Measurements from ENCODE around the gene RNF26. TPM values are rescaled to one million over a fixed set of nuclear protein-coding genes. Genes with fewer than 3 reads are reported as not detected.

RNF26 gene
- total RNA-seq, 3 donors from 2014 or later: 8.8 to 11.2 (median 9.7) TPM

GRCh38 chr11:119365071-119365591, 30.8 kb downstream of the RNF26 start:
- Histone ChIP-seq H3K27ac (peak overlapping the region in 1 of 2 donors; percentile 14), H3K9me3 (no peaks in the 10 kb centered on the region), H3K36me3 (no peaks in the 10 kb centered on the region), H3K4me3 (no peak overlapping the region), H3K27me3 (no peaks in the 10 kb centered on the region), H3K4me1 (peaks cover 0 to 10% of the 10 kb centered on the region in 2 donors)
- intact Hi-C loops (cut with DNase I; ENCODE audit: low total_unique reads): no loop called here
- no peak for DNase-seq (ENCODE audit: low spot score in 2 of 2)
- TF ChIP-seq POLR2AphosphoS5 (IDR thresholded peaks at IDR 0.05): no peak
- no peak for TF ChIP-seq POLR2A (IDR thresholded peaks at IDR 0.05)
- TF ChIP-seq CTCF (IDR thresholded peaks at IDR 0.05): no peak

- no peak for TF ChIP-seq CTCF (IDR thresholded peaks at IDR 0.05)
- TF ChIP-seq POLR2A (IDR thresholded peaks at IDR 0.05): no peak
- TF ChIP-seq POLR2AphosphoS5 (IDR thresholded peaks at IDR 0.05): no peak
- DNase-seq (ENCODE audit: low spot score in 2 of 2): no peak
- intact Hi-C loops (cut with DNase I; ENCODE audit: low total_unique reads): no loop called here
- no peaks in the 10 kb centered on the region for H3K27me3 ChIP-seq
- H3K4me3 ChIP-seq: no peak overlapping the region
- H3K27ac ChIP-seq: no peak overlapping the region
- peaks cover 0 to 6% of the 10 kb centered on the region in 2 donors for H3K4me1 ChIP-seq
- H3K36me3 ChIP-seq: no peaks in the 10 kb centered on the region
- no peaks in the 10 kb centered on the region for H3K9me3 ChIP-seq
These were observed 32.6 kb downstream of the RNF26 start for GRCh38 chr11:119366690-119367620.

GRCh38 chr11:119367661-119368120, 33.4 kb downstream of the RNF26 start:
- Histone ChIP-seq H3K4me1 (peaks cover 0 to 6% of the 10 kb centered on the region in 2 donors), H3K9me3 (no peaks in the 10 kb centered on the region), H3K4me3 (no peak overlapping the region), H3K27ac (no peak overlapping the region), H3K36me3 (no peaks in the 10 kb centered on the region), H3K27me3 (no peaks in the 10 kb centered on the region)
- TF ChIP-seq POLR2A (IDR thresholded peaks at IDR 0.05) (no peak), CTCF (IDR thresholded peaks at IDR 0.05) (no peak), POLR2AphosphoS5 (IDR thresholded peaks at IDR 0.05) (no peak)
- intact Hi-C loops (cut with DNase I; ENCODE audit: low total_unique reads): no loop called here
- no peak for DNase-seq (ENCODE audit: low spot score in 2 of 2)

GRCh38 chr11:119368121-119369034, 34.1 kb downstream of the RNF26 start:
- TF ChIP-seq POLR2A (IDR thresholded peaks at IDR 0.05): no peak
- Histone ChIP-seq H3K27me3 (no peaks in the 10 kb centered on the region), H3K27ac (no peak overlapping the region), H3K4me1 (peaks cover 0 to 6% of the 10 kb centered on the region in 2 donors), H3K4me3 (no peak overlapping the region), H3K9me3 (no peaks in the 10 kb centered on the region), H3K36me3 (no peaks in the 10 kb centered on the region)
- DNase-seq (ENCODE audit: low spot score in 2 of 2): no peak
- intact Hi-C loops (cut with DNase I; ENCODE audit: low total_unique reads): no loop called here

- DNase-seq (ENCODE audit: low spot score in 2 of 2): no peak
- Histone ChIP-seq H3K27ac (no peak overlapping the region), H3K4me1 (peaks cover 5 to 8% of the 10 kb centered on the region in 2 donors), H3K9me3 (no peaks in the 10 kb centered on the region), H3K4me3 (no peak overlapping the region), H3K36me3 (no peaks in the 10 kb centered on the region), H3K27me3 (no peaks in the 10 kb centered on the region)
- no peak for TF ChIP-seq POLR2A (IDR thresholded peaks at IDR 0.05)
- TF ChIP-seq POLR2AphosphoS5 (IDR thresholded peaks at IDR 0.05): no peak
- no peak for TF ChIP-seq CTCF (IDR thresholded peaks at IDR 0.05)
- intact Hi-C loops (cut with DNase I; ENCODE audit: low total_unique reads): no loop called here
These were observed 35.0 kb downstream of the RNF26 start for GRCh38 chr11:119369132-119369925.
